HG03097 (cell line): ENCODE measurements around the gene ERC2.

Experiments used
- ATAC-seq: cut with Tn5 transposase; IDR thresholded peaks from one replicate; pipeline ENCODE4 v1.9.1; 2021; ENCODE audit not compliant: unreplicated experiment, low FRiP score

Gene ERC2

DNA sequence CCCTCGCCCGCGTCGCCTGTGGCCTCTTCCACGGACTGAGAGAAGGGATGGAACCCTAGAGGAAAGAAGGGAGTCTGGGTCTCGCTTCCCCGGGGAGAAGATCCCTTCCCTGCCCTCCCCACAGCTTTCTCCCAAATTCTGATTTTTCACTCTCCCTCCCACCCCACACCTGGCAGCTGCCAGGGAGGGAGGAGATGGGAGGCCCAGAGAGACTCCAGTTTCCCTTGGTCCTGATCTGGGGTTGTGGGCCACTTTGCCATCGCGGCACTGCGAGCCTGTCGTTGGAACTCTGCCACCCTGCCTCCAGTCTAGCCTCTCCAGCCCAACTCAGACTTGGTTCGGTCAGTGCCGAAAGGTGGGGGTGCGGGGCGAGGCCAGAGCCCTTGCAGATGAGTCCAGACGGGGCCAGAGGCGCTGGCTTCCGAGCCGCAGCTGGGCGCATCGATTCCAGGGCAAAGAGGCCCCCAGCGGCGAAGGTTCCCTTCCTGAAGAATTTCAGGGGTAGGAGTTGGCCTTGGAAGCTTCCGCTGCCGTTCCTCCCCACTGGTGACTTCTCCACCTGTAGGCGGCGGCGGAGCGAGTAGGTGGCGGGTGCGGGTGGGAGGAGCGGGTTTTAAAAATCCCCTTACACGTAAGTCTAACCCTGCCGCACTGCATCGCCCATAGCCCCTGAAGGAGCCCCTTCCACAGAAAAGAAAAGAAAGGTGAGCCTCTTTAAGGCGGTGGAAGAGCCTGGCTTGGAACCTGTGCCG lies 986.3 kb downstream of the ERC2 start:
- no peak for ATAC-seq

DNA sequence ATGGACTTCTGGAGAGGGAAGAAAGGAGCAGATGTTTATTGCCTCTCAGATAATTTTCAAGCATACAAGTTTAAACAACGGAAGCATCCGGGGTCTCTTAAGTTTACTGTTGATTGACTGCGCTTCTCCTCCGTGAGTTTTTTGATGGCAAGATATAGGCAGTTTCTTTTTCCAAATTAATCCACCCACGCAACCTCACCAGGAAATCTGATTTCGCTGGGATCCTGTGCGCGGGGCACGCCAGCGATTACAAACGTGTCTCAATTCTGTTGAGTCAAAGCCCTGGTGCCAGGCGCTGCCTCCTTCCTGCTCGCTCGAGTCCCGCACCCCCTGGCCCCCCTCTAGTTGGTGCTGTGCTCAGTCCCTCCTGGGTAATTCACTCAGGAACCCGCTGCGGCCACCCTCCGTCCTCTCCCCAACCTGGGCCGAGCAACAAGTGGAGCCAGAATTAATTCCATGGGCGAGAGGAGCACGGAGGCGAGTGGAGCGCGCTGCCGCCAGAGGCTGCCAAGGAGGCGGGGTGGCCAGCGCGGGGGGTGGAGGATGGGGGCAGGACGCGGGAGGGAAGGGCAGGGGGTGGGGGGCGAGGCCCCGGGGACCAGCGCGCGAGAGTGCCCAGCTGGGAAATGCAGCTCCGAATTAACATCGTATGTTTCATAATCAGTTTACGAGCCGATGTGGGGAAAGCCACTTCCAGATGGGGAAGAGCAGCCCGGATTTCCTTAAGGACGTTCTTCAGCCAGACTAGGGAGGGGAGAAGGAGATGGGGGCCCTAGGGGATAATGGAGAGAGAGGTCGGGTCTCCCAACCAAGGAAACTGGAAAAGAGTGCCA lies 987.1 kb downstream of the ERC2 start:
- ATAC-seq = no peak

DNA sequence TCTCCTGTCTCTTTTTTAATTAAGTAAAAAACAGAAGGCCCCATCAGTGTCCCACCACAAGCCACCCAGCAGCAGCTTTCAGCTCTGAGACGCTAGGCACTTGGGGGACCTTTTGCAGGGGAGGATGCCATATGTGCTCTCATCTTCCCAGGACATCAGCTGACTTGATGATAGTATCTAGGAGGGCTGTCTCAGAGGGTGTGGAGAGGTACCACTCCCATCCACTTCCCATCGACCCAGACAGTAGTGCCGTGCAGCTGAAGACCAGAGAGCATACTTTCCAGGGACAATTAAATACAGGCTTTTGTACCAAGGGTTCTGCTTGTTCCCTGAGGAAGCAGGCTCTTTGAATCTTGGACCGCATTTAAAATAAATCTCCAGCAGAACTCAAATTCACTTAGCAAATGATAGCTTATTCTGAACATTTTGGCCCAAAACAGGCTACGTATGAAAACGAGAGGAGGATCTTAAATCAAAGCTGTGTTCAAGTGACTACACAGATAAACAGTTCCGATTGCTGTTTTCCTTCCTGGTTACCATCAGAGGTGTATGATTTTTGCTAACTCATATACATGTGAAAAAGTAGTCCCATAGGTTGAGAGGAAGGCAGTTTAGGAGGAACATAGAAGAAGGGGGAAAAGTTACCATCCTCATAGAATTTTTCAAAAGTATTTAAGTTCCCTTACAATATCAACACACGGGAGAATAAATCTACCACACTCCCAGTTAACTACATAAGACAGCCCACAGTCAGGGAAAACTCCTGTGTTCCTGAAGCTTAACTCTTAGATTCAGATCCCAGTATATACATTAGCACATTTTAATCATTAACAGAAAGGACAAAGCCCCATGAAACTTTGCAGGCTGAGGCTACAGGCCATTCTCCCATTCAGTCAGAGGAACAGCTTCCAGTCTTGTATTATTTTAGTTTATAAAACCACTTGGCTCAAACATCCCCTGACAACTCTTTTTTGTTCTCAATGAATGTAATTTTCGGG lies 990.7 kb downstream of the ERC2 start:
- ATAC-seq = no peak

DNA sequence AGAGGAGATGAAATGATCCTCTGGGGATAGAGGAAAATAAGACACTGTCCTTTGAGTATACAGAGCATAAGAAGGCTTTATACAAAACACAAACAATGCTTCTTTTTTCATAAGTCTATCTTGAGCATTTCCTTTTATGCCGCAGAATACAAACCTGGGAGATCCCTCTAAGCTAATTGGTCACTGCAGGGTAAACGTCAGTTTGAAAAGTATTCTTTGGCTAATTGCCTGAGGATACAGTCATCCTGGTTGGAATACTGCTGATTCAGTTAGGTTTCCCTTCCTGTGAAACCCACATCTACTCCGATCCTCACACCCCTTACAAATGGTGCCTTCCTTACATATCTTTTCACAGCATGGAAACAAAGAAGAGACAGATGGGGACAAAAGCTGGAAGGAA lies 991.8 kb downstream of the ERC2 start:
- no peak for ATAC-seq

DNA sequence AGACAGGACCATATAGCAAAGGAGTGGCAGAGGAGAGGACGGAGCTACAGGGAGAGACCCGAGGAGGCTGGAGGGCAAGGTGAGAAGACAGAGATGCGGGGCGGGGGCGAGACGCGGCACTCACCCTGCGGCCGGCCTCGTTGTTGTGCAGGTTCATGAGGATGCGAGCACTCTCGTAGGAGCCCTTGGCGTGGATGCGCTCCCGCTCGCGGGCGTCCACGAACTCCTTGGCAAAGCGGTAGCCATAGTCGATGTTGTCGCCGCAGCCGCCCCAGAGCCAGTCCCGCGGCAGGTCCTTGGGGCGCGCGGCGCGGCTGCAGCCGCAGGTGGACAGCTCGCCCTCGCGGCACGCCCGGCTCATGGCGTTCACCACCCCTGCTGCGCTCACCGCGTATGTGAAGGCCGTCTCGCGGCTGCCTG lies 994.0 kb downstream of the ERC2 start:
- no peak for ATAC-seq

DNA sequence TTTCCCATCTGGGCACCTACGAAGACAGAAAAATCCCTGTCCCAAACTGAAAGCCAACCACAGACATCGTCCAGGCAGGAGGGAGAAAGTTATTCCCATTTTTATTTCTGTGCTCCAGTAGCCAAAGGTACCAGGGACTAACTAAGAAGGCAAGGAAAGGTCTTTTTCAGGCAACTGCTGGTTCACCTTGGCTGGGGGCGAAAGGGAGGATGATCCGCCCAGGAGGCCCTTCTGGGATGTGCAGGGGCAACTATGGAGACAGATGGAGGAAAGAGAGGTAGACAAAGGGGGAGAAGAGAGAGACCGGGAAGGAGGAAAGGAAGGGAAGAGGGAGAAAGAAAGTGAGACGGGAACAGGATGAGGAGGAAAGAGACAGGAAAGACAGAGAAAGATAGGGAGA lies 994.5 kb downstream of the ERC2 start:
- no peak for ATAC-seq

DNA sequence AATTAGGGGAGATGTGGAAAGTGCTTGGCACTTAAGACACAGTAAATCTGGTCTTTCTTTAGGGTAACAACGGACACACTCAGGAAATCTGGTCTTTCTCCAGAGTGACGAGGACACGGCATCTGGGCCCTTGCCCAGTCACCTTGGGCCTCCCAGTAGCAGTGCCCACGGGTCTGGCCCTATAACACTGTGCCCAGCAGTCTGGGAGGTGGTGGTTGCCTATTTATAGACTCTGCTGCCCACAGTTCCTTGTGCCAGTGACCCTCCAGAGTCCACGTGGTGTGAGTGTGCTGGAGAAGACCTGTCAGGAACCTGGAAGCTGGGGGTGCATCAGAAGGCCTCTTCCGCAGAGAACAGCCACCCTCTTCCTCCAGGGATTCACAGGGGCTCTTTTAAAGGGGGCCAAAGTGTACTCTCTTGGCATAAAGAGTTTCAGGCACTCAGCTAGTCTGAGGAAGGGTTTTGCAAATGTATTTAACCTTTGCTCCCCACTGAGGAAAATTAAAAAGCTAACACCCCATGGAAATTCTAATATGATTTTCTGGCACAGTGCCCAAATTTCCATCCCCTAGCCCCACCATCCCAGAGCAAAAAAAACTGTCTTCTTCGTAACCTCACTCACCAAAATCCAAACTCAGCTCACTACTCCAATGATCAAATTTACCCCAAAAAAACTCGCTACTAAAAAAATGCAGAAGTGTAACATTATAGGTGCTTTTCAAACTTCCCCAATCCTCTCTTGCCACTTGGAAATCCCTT lies 996.6 kb downstream of the ERC2 start:
- ATAC-seq = no peak

DNA sequence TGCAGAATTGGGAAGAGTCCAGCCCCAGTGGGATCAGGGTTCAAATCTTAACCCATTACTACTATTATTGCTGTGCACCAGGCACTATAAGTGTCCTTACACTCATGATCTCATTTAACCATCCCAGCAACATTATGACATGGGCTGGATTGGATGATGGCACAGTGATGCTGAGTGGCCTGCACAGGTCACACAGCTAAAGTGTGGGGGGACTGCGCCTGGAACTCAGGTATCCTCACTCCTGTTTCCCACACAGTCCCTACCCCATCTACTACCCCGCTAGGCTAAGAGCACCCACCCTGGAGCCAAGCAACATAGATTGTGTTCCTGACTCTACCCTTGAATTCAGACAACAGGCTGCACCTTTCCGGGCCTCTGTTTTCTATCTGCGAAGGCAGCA lies 997.2 kb downstream of the ERC2 start:
- ATAC-seq = no peak

DNA sequence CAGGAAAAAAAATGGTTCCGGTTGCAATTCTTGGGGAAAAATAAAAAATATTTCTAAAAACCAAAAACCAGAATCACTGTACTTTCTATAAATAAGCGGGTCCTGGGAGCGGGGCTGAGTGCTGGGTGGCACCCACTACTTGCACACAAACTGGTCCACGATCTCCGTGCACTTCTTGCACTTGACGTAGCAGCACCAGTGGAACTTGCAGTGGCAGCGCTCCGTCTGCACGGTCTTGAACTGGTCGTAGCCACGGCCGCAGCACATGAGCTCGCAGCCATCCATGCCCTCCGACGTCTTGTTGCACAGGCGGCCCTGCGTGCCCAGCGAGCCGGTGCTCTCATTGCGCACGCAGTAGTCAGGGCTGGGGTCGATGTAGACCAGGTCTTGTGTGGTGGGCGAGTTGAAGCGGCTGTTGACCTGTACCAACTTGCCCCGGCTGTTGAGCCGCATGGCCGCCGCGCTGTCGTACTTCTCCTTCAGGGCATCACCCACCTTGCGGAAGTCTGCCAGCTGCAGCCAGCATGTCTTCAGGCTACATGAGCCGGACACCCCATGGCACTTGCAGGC lies 998.2 kb downstream of the ERC2 start:
- no peak for ATAC-seq

DNA sequence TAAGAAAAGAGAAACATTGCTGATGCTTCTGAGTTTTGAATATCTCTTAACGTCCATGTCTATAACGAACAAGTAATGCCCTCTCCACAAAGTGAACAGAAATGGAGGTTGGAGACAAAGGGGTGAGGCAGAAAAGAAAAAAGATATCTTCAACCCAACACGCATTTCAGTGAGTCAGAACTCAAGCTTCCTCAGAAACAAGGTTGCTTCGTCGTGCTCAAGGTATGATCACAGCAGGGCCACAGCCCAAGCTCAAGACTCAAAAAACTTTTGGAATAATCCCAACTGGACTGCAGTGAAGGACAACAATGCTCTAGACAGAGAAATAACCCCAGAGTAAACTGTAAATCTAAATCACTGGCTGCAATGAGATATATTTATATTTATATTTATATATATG lies 1000.0 kb downstream of the ERC2 start:
- no peak for ATAC-seq

DNA sequence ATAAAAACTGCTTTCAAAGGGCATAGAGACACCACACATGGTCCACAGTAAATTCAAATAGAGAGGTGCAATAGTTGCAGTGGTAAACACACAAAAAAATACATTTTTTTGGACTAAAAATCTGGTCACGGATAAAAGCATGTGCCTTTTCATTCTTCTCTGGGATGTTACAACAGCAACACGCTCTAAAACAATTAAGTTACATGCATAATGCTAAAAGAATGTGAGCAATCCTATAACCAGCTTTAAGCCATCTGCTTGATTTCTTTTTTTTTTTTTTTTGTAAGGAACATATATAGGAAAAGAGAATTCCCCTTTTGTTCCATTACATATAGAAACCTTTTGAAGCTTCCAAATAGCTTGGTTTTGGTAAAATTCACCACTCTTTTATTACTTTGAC lies 1001.2 kb downstream of the ERC2 start:
- ATAC-seq = no peak

DNA sequence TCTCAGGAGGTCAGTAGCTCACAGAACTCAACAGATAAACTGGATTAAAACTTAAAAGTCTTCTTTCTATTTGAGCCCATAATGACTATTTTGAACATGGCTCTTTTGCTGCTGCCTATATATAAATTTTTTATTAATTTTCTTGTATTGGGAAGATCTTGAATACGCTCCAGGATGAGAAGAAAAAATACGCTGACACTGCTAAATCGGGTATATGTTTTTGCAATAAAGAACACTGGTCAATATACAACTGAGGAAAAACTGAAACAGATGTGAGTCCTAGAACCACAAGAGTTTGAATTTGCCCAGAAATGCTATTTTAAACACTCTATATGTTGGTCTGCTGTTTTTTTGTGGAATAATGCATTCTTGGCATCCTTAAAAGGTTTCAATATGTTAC lies 1001.7 kb downstream of the ERC2 start:
- ATAC-seq = no peak

DNA sequence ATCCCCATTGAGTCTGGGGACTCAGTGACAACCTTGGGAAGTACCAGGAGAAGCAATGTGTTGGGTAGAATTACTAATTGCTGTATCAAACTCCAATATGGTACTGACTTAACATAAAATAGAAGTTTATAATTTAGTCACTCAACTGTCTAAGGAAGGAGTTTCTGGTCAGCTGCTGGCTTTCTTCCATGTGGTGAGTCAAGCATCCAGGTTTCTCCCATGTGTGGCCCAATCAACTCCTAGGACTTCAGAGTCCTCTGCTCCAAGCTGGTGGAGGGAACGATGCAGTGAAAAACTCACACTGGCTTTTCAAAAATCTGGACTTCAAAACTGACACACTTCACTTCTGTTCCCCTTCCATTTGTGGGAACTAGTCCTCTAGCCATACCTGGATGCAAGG lies 1006.4 kb downstream of the ERC2 start:
- no peak for ATAC-seq

DNA sequence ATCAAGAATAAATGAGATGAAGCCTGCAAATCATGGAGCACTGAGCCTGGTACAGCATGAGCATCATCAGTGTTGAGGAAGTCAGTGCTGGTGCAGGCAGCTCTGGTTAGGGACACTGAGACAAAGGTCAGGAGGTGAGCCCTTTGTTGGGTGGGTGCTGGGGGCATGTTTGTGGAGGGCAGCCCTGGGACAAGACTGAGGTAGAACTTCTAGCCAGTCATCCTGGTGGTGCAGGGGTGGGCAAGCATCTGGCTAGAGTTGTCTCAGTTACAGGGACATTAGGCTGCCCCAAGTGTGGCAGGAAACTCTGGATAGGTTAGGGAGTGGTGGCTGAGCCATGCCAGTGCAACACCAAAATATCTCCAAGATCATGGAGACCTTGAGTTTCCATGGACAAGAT lies 1008.4 kb downstream of the ERC2 start:
- ATAC-seq = no peak
